CD4-positive, alpha-beta T cell treated with Interleukin-21 for 1 hour (primary cell): ENCODE results near the gene DNAI2.

Experiments used
- DNase-seq: peaks from one replicate; pipeline ENCODE4 v3.0.0-alpha.2; 2020

Gene DNAI2

GRCh38 chr17:74307984-74308773, 34.1 kb downstream of the DNAI2 start:
- DNase-seq = no peak

GRCh38 chr17:74309902-74310301, 35.9 kb downstream of the DNAI2 start:
- DNase-seq = no peak

GRCh38 chr17:74314877-74315276, 40.8 kb downstream of the DNAI2 start:
- no peak for DNase-seq

- no peak for DNase-seq
These were observed 42.2 kb downstream of the DNAI2 start for GRCh38 chr17:74316220-74316619.

GRCh38 chr17:74317071-74317470, 43.0 kb downstream of the DNAI2 start:
- no peak for DNase-seq

- DNase-seq = no peak
These were observed 44.4 kb downstream of the DNAI2 start for GRCh38 chr17:74318391-74318790.

GRCh38 chr17:74324521-74324920, 50.5 kb downstream of the DNAI2 start:
- DNase-seq = no peak

- DNase-seq = no peak
These were observed 51.3 kb downstream of the DNAI2 start for GRCh38 chr17:74325376-74325742.

GRCh38 chr17:74325743-74326379, 51.8 kb downstream of the DNAI2 start, which contains the start of gene KIF19:
Gene KIF19 (plus strand): TSS chr17:74326226. CDS start chr17:74326350, 124 bp downstream.
- peak; percentile 64 for DNase-seq

GRCh38 chr17:74326506-74326905, 52.5 kb downstream of the DNAI2 start:
- DNase-seq = no peak

GRCh38 chr17:74328487-74328886, 54.5 kb downstream of the DNAI2 start:
- no peak for DNase-seq

GRCh38 chr17:74329378-74329777, 55.3 kb downstream of the DNAI2 start:
- no peak for DNase-seq

GRCh38 chr17:74330446-74330845, 56.4 kb downstream of the DNAI2 start:
- no peak for DNase-seq

- no peak for DNase-seq
These were observed 58.1 kb downstream of the DNAI2 start for GRCh38 chr17:74332017-74332650.

GRCh38 chr17:74332763-74333283, 58.8 kb downstream of the DNAI2 start:
- no peak for DNase-seq

- no peak for DNase-seq
These were observed 60.5 kb downstream of the DNAI2 start for GRCh38 chr17:74334393-74335039.

GRCh38 chr17:74335529-74336062, 61.6 kb downstream of the DNAI2 start:
- DNase-seq = no peak

- no peak for DNase-seq
These were observed 62.3 kb downstream of the DNAI2 start for GRCh38 chr17:74336307-74336706.

GRCh38 chr17:74337834-74338500, 63.9 kb downstream of the DNAI2 start:
- DNase-seq = no peak

- no peak for DNase-seq
These were observed 65.6 kb downstream of the DNAI2 start for GRCh38 chr17:74339537-74340195.

GRCh38 chr17:74340470-74341023, 66.5 kb downstream of the DNAI2 start:
- DNase-seq = no peak
